Measurements from ENCODE around the gene ZNF354C. TPM values are rescaled to one million over a fixed set of nuclear protein-coding genes. Genes with fewer than 3 reads are reported as not detected.

The ZNF354C gene
- total RNA-seq, 6 experiments from 2014 or later: 3.5 to 4.8 (median 4.4) TPM

DNA sequence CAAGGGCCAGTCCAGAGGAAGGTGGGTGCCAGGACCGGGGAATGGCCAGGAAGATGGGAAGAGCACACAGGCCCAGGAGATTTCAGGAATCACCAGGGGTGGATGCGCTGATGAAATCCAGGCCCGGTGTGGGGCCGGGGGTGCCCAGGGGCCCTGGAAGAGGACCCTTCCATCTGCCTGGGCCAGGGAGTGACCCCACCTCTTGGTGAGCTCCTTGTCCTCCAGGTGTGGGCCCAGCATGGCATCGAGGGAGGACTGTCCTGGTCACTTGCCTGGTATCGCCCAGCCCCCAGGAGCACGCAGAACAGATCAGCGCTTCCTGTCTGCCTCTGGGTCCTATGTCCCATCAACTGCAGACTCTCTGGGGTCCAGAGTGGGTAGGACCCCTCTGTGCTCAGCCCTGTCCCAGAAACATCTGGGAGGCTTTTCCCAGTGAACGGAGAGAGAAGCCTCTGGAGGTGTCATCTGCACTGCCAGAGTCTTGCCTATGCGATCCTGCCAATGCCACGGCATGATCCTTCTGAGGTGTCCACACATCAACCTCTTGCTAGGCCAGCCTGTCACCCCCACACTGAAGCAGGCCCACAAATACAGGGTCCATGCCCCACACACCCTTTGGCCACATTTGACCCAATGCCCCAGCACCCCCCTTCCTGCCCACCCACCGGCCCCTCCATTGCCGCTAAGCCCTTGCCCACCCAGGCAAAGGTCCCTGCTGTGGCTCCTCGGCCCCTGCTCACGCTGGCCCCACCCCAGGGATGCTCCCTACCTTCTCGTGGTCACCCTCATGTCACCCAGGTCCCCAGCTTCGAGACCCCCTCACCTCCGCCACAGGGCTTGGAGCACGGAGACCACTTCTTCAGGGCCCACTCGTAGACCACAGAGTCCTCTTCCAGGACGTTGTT is 67.2 kb downstream of the ZNF354C start:
- no peak overlapping the region for H3K4me3 Mint-ChIP-seq
- TF ChIP-seq, protein P1, sequence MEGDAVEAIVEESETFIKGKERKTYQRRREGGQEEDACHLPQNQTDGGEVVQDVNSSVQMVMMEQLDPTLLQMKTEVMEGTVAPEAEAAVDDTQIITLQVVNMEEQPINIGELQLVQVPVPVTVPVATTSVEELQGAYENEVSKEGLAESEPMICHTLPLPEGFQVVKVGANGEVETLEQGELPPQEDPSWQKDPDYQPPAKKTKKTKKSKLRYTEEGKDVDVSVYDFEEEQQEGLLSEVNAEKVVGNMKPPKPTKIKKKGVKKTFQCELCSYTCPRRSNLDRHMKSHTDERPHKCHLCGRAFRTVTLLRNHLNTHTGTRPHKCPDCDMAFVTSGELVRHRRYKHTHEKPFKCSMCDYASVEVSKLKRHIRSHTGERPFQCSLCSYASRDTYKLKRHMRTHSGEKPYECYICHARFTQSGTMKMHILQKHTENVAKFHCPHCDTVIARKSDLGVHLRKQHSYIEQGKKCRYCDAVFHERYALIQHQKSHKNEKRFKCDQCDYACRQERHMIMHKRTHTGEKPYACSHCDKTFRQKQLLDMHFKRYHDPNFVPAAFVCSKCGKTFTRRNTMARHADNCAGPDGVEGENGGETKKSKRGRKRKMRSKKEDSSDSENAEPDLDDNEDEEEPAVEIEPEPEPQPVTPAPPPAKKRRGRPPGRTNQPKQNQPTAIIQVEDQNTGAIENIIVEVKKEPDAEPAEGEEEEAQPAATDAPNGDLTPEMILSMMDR (IDR thresholded peaks at IDR 0.05): no peak
- no peak overlapping the region for H3K27ac Mint-ChIP-seq
- no peaks in the 10 kb centered on the region; the same call in 1 of the 2 replicates for H3K27me3 Mint-ChIP-seq (ENCODE audit: insufficient read depth)
- no peak for DNase-seq
- H3K9me3 Mint-ChIP-seq: no peaks in the 10 kb centered on the region
- H3K4me1 Mint-ChIP-seq (ENCODE audit: low read depth): no peaks in the 10 kb centered on the region
- H3K36me3 Mint-ChIP-seq (ENCODE audit: low read depth): peaks cover 21% of the 10 kb centered on the region

DNA sequence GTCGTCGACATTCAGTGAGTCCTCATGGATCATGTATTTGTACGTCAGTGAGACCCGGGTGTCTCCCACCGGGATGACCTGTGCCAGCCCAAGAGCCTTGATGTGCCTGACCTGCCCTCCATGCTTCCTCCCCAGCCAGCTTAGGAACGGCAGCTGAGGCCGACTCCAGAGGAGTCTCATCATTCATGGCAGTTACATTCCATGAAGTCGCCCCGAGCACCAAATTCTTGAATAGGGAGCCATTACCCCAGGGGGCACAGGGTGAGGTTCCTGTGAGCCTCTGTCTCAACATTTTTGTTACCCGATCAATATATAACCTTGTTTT is 67.8 kb downstream of the ZNF354C start:
- no peaks in the 10 kb centered on the region; the same call in 1 of the 2 replicates for H3K27me3 Mint-ChIP-seq (ENCODE audit: insufficient read depth)
- H3K27ac Mint-ChIP-seq: no peak overlapping the region
- DNase-seq: no peak
- TF ChIP-seq, protein P1 (IDR thresholded peaks at IDR 0.05): no peak
- H3K36me3 Mint-ChIP-seq (ENCODE audit: low read depth): peaks cover 25% of the 10 kb centered on the region
- no peaks in the 10 kb centered on the region for H3K9me3 Mint-ChIP-seq
- H3K4me3 Mint-ChIP-seq: no peak overlapping the region
- peaks cover 5% of the 10 kb centered on the region for H3K4me1 Mint-ChIP-seq (ENCODE audit: low read depth)

DNA sequence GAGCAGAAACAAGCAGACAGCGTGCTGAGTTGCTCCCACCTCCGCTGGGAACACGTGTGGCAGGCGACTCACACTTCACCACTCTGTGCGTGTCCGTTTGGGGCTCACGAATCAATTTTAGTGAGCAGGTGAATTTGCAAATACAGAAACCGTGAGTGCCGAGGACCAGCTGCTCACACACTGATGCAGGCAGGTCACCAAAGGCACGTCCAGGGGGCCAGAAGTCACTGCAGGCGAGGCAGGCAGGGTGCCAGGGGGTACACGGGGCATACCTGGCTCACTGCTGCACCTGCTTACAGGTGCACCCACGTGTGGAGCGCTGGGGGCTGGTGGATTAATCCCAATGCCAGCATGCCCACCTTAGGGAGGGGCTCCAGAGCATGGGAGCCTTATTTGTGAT is 68.8 kb downstream of the ZNF354C start:
- Mint-ChIP-seq H3K4me1 (ENCODE audit: low read depth) (peaks cover 5% of the 10 kb centered on the region), H3K36me3 (ENCODE audit: low read depth) (peaks cover 26% of the 10 kb centered on the region), H3K4me3 (no peak overlapping the region), H3K27me3 (ENCODE audit: insufficient read depth) (no peaks in the 10 kb centered on the region; the same call in 1 of the 2 replicates), H3K27ac (no peak overlapping the region), H3K9me3 (no peaks in the 10 kb centered on the region)
- DNase-seq: no peak
- TF ChIP-seq, protein P1 (IDR thresholded peaks at IDR 0.05): no peak

DNA sequence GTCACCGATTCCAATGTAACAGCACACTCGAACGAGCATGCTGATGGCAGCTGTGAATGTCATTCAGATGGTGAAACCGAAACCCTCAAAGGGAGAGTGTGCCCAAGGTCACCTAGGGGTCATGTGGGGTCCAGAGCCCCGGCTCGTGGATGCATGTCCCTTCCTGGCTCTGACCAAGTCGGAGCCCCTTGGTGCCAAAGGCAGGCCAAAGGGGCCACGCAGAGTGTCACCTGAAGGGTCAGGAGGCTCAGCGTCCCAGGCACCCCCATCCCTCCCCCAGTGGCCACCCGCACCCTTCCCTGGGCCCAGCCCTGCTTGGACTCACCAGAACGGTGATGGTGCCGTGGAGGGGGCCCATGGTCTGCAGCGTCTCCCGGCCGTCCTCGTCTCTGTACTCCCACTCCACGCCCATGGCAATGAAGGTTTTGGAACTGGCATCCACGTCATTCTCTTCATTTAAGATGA is 69.5 kb downstream of the ZNF354C start:
- H3K9me3 Mint-ChIP-seq: no peaks in the 10 kb centered on the region
- no peak for DNase-seq
- H3K4me1 Mint-ChIP-seq (ENCODE audit: low read depth): peaks cover 5% of the 10 kb centered on the region
- no peak overlapping the region for H3K4me3 Mint-ChIP-seq
- no peak overlapping the region for H3K27ac Mint-ChIP-seq
- peaks cover 2% of the 10 kb centered on the region for H3K27me3 Mint-ChIP-seq (ENCODE audit: insufficient read depth)
- TF ChIP-seq, protein P1 (IDR thresholded peaks at IDR 0.05): no peak
- H3K36me3 Mint-ChIP-seq (ENCODE audit: low read depth): peaks cover 23% of the 10 kb centered on the region

- no peak overlapping the region for H3K27ac Mint-ChIP-seq
- TF ChIP-seq, protein P1 (IDR thresholded peaks at IDR 0.05): no peak
- peaks cover 4% of the 10 kb centered on the region for H3K27me3 Mint-ChIP-seq (ENCODE audit: insufficient read depth)
- H3K4me3 Mint-ChIP-seq: no peak overlapping the region
- peaks cover 26% of the 10 kb centered on the region for H3K36me3 Mint-ChIP-seq (ENCODE audit: low read depth)
- DNase-seq: no peak
- H3K4me1 Mint-ChIP-seq (ENCODE audit: low read depth): peaks cover 5% of the 10 kb centered on the region
- no peaks in the 10 kb centered on the region for H3K9me3 Mint-ChIP-seq
Measured at GRCh38 chr5:179130101-179130681, 70.0 kb downstream of the ZNF354C start.

Measured in HFFc6 (cell line).